ENCODE data around the gene BTBD9.

DNA sequence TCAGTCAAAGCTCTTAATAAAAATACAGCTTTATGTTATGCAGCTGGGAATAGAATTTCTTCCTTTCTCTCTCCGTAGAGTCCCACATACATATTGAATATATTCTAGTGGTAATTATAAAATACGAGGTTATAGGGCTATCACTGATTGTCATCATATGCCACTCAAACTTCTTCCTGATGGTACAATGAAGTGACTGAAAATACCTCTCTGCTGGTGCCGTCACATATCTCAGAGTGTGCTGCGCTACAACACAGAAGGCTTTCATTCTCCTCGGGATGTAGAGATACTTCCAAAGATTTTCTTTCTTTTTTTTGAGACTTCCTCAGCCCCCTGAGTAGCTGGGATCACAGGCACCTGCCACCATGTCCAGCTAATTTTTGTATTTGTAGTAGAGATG, 249.9 kb downstream of the BTBD9 start:
- TF ChIP-seq, protein P1, sequence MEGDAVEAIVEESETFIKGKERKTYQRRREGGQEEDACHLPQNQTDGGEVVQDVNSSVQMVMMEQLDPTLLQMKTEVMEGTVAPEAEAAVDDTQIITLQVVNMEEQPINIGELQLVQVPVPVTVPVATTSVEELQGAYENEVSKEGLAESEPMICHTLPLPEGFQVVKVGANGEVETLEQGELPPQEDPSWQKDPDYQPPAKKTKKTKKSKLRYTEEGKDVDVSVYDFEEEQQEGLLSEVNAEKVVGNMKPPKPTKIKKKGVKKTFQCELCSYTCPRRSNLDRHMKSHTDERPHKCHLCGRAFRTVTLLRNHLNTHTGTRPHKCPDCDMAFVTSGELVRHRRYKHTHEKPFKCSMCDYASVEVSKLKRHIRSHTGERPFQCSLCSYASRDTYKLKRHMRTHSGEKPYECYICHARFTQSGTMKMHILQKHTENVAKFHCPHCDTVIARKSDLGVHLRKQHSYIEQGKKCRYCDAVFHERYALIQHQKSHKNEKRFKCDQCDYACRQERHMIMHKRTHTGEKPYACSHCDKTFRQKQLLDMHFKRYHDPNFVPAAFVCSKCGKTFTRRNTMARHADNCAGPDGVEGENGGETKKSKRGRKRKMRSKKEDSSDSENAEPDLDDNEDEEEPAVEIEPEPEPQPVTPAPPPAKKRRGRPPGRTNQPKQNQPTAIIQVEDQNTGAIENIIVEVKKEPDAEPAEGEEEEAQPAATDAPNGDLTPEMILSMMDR (IDR thresholded peaks at IDR 0.05; ENCODE audit: poor library complexity) = no peak
- TF ChIP-seq EZH2phosphoT487 (IDR thresholded peaks at IDR 0.05; ENCODE audit: low read depth, severe bottlenecking, unreplicated experiment) (no peak), EZH2 (IDR thresholded peaks at IDR 0.05; ENCODE audit: borderline replicate concordance) (no peak)

Measured in hepatocyte (in vitro differentiated cells).